Fibroblast of upper back skin (primary cell): ENCODE data around the gene MDH2.
"Not testable (repeated sequence)": the region's sequence is repeated elsewhere in the genome, so short reads cannot be mapped to it uniquely, and the experiment has no call there.

ENCODE experiments used
- DNase-seq: peaks from one replicate; pipeline ENCODE4 v3.0.0-alpha.2; 2013

MDH2 gene

GRCh38 chr7:76072243-76073148 is 24.6 kb downstream of the MDH2 start:
- no peak for DNase-seq

- DNase-seq, result no peak
These were observed 25.6 kb downstream of the MDH2 start for GRCh38 chr7:76073335-76073990.

GRCh38 chr7:76074306-76074971 is 26.5 kb downstream of the MDH2 start:
- DNase-seq, result no peak

- no peak for DNase-seq
These were observed 27.1 kb downstream of the MDH2 start for GRCh38 chr7:76074972-76075370.

- DNase-seq, result no peak
These were observed 29.1 kb downstream of the MDH2 start for GRCh38 chr7:76076995-76077394.

GRCh38 chr7:76077435-76077834 is 29.5 kb downstream of the MDH2 start:
- DNase-seq, result no peak

- DNase-seq, result no peak
These were observed 32.3 kb downstream of the MDH2 start for GRCh38 chr7:76080204-76080603.

GRCh38 chr7:76084115-76084514 is 36.2 kb downstream of the MDH2 start:
- DNase-seq, result not testable (repeated sequence)

- peak; percentile 17 for DNase-seq
These were observed 38.2 kb downstream of the MDH2 start for GRCh38 chr7:76086070-76086469.

- DNase-seq, result peak; percentile 94
These were observed 39.5 kb downstream of the MDH2 start for GRCh38 chr7:76087362-76087791.

GRCh38 chr7:76089865-76090475 is 42.1 kb downstream of the MDH2 start:
- no peak for DNase-seq

- no peak for DNase-seq
These were observed 43.6 kb downstream of the MDH2 start for GRCh38 chr7:76091506-76091905.

- DNase-seq, result not testable (repeated sequence)
These were observed 45.6 kb downstream of the MDH2 start for GRCh38 chr7:76093531-76093930.

GRCh38 chr7:76094326-76094725 is 46.4 kb downstream of the MDH2 start:
- DNase-seq, result not testable (repeated sequence)

- DNase-seq, result no peak
These were observed 48.0 kb downstream of the MDH2 start for GRCh38 chr7:76095908-76096307.

- peak; percentile 11 for DNase-seq
These were observed 54.0 kb downstream of the MDH2 start for GRCh38 chr7:76101693-76102437.

GRCh38 chr7:76103788-76104187 is 55.9 kb downstream of the MDH2 start:
- DNase-seq, result not testable (repeated sequence)

- not testable (repeated sequence) for DNase-seq
These were observed 58.2 kb downstream of the MDH2 start for GRCh38 chr7:76106130-76106529.

GRCh38 chr7:76106893-76107292 is 59.0 kb downstream of the MDH2 start:
- no peak for DNase-seq

- DNase-seq, result peak; percentile 58
These were observed 60.8 kb downstream of the MDH2 start for GRCh38 chr7:76108540-76109233.

GRCh38 chr7:76113042-76113630 is 65.2 kb downstream of the MDH2 start:
- DNase-seq, result not testable (repeated sequence)
